HCEC 1CT (cell line): ENCODE measurements around the gene DPCD.

Experiments
- DNase-seq: peaks from one replicate; pipeline ENCODE4 v3.0.0-alpha.2; 2017

Gene DPCD

GRCh38 chr10:101587725-101588653 lies at the start of gene DPCD, which contains the start of gene POLL:
Gene DPCD, plus strand, starts transcription at chr10:101588321. Its CDS starts 16 bp downstream, at chr10:101588337.
Gene POLL, minus strand, starts transcription at chr10:101588257. Its CDS starts 897 bp downstream, at chr10:101587360.
- DNase-seq: peak; percentile 91

- no peak for DNase-seq
Observed at GRCh38 chr10:101538446-101538845, 49.7 kb upstream of the DPCD start.

DNA sequence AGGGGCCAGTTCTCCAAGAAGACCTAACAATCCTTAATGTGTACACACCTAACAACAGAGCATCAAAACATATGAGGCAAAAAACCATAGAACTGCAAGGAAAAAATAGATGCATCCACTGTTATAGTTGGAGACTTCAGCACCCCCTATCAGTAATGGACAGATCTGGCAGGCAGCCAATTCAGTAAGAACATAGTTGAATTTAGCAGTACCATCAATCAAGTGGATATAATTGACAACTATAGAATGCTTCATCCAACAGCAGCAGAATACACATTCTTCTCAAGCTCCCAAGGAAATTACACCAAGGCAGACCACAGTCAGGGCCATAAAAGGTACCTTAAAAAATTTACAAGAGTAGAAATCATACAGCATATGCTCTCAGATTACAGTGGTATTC lies 42.2 kb upstream of the DPCD start:
- no peak for DNase-seq

DNA sequence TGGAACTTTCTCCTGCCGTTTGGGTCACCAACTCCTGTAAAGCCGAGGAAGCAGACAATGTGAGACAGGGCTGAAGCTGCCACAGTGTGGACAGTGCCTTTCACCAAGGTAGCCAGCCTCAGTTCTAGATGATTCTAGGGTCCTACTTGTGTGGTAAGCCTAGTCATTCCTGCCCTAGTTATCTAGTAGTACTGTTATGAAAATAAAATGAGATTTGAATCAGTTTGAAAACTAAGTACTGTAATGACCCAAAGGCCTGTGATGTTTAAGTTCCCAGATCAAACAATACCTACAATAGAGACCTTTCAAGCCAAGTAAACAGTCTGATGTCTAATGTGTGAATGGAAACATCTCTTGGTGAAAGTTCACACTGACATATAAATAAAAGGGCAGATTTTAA lies 37.2 kb upstream of the DPCD start:
- no peak for DNase-seq

- no peak for DNase-seq
Observed at GRCh38 chr10:101552442-101552841, 35.7 kb upstream of the DPCD start.

- no peak for DNase-seq
Observed at GRCh38 chr10:101557541-101557940, 30.6 kb upstream of the DPCD start.

- no peak for DNase-seq
Observed at GRCh38 chr10:101558204-101558603, 29.9 kb upstream of the DPCD start.

GRCh38 chr10:101558671-101559595 lies 29.2 kb upstream of the DPCD start:
- no peak for DNase-seq

DNA sequence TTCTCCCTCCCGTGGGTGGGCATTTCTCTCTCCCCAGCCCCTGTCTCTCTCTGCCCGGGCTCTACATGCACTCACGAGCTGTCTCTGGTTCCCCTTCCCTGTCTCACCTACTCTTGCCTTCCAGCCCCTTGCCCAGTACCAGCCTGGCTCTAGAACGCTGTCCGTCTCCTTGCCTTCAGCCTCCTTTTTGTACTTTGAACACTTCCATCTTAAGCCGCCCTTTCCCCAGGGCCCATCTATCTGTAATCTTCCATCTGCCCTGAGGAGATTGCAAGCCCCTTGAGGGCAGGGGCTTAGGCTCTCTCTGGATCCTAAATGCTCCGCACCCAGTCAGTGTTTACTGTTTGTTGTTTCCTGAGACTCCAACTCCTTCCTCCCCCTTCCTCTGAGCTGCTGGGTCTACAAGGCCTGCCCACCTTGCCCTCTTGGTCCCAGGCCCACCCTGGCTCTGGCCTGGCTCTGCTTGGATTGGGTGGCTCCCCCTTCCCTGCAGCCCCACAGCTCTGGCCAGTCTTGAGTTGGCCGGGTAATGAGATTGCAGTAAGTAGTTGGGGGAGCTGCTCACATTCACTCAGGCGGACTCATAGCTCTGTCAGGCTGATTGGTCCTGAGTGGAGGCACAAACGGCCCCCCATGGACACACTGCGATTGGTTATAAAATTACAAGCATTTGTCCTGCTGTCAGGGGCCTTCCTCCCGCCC lies 28.4 kb upstream of the DPCD start:
- no peak for DNase-seq

- DNase-seq: no peak
Observed at GRCh38 chr10:101560298-101561067, 27.6 kb upstream of the DPCD start.

- DNase-seq: no peak
Observed at GRCh38 chr10:101561068-101561915, 26.8 kb upstream of the DPCD start.

GRCh38 chr10:101562231-101562630 lies 25.9 kb upstream of the DPCD start:
- no peak for DNase-seq

DNA sequence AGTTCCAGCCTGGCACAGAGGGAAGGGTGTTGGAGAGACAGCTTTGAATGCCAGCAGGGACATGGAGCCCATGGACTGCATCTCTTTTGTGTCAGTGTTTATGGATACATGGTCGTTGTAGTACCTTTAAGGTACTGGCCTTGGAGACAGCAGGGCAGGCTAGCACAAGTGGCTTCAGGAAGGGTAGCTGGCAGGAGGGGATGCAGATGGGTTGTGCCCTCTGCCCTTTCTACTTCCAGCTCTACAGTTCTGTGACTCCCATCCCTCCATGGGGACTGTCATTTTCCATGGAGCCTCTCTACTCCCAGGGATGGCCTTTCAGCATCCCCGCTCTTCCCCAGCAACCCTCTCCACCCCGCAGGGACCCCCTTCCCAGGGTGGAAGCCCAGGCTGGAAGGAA lies 25.1 kb upstream of the DPCD start:
- no peak for DNase-seq

DNA sequence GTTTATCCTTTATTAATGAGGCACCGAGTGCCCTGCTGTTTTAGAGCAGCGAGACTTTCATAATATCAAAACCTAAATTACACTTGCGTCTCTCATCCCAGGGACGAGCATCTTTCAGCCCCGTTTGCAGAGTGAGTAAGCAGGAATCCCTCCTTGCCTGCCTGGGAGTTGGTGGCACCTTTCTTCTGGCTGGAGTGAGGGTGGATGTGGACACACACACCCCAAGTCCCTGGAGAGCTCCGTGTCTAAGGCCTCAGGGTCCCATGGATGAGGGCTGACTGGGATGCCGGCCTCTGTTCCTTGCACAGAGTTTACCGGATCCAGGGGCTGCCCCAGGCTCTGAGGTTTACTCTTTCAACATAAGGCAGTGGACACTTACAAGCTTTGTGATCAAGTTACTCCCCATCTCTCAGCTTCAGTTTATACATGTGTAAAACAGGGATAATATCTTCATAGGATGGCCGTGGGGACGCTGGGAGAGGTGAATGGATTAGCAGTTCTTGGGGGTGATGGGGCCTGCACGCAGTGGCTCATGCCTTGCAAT lies 24.6 kb upstream of the DPCD start:
- no peak for DNase-seq

DNA sequence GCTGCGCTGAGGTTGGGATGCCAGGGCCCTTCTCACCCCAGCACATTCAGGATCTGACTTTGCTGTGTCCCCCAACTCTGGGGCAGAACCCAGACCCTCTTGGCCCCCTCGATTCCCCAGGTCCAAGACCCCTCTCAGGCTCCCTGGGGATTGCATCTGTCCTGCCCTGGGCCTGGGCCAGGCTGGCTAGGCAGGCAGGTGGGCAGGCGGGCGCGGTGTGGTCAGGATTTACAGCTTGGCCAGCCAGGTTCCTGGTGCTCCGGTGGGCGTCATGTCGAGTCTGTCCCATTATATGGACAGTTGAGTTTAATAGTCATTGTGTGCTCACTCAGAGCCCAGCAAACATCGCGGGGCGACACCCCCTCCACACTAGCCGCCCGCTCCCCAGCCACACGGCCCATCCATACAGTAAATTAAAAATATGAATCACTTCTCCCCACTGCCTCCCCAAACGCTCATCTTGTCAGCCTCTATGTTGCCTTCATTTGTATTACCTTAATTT lies 23.6 kb upstream of the DPCD start:
- no peak for DNase-seq

DNA sequence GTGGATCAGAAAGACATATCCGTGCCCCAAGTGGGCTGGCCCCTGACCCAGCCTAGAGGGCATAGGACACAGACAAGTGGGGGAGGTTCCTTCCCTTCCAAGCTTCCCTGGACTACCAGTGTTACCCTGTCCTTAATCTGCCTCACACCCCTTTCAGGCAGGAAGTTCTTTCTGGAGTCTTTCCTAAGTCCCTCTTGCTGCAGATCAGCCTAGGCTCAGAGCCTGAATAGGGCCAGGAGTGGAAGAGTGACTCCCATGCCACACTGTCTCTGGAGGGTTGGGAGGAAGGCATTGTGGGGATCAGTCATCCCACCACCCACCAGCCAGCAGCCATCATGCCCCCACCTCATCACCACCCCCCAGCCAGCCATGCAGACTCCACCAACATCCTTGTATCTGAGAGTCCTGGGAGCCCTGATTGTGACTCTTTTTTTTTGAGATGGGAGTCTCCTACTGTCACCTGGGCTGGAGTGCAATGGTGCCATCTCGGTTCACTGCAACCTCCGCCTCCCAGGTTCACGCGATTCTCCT lies 22.7 kb upstream of the DPCD start:
- DNase-seq: no peak

DNA sequence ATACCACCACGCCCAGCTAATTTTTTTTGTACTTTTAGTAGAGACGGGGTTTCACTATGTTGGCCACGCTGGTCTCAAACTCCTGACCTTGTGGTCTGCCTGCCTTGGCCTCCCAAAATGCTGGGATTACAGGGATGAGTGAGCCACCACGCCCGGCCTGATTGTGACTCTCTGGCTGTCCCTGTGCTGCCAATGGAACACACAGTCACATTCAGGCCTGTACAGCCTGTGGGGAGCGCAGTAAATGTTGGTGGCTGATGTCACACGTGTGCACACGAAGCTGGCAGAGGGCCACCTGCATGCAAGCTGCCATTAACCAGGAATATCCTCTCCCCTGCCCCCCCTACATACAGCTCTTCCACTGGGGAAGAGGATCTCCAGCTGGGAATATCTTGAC lies 22.2 kb upstream of the DPCD start:
- DNase-seq: no peak

GRCh38 chr10:101566333-101567164 lies 21.6 kb upstream of the DPCD start:
- no peak for DNase-seq
